KBM-7 (cell line): ENCODE results near the gene PDZRN3.

Source experiments
- DNase-seq: peaks from one replicate; pipeline ENCODE4 v3.0.0-alpha.2; 2015
- in situ Hi-C: fragments of 300-500 bp; cut with MboI; formaldehyde crosslinking; loops from 2 replicates; pipeline ENCODE4 v1.14.3; 2020; ENCODE audit warnings: low sequenced_read_pairs, low pct_unique_long_range_greater_than_20kb, mixed read lengths

PDZRN3 gene

GRCh38 chr3:73413619-73414018 lies 211.1 kb downstream of the PDZRN3 start:
- in situ Hi-C loops: no loop called here
- DNase-seq: no peak

GRCh38 chr3:73411993-73412392 lies 212.7 kb downstream of the PDZRN3 start:
- DNase-seq: no peak
- in situ Hi-C loops: no loop called here

GRCh38 chr3:73411545-73411944 lies 213.2 kb downstream of the PDZRN3 start:
- in situ Hi-C loops: no loop called here

DNA sequence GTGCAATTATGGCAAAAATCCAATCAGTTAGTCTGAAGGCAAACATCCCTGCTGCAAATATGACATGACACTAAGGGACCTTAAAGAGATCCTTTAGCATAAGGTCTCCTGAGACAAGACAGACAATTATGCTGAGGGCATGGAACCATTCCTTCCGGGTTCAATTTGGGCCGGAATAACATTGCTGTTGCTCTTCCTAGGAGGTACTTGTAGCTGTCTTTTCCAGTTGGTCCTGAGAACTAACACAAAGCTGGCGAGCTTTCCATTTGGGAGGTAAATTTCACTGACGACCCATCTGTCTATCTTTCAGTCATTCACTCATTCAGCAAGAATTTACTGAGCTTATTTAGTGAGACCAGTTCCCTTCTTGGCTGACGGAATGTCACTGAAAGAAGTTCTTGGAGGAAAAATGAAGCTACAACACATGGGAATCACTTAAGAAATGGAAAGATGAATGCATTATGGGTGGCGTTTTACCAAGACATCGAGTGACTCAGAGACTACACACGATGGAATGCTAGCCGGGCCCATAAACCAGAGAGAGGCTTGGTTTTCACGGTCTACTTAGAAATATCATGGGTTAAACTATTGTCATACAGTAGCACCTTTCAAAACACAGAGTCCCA lies 215.5 kb downstream of the PDZRN3 start:
- DNase-seq: no peak

More at GRCh38 chr3:73411545-73411944, 213.2 kb downstream of the PDZRN3 start:
- DNase-seq: no peak

GRCh38 chr3:73408634-73409033 lies 216.1 kb downstream of the PDZRN3 start:
- in situ Hi-C loops: no loop called here
- no peak for DNase-seq

More for the DNA sequence above, 215.5 kb downstream of the PDZRN3 start:
- in situ Hi-C loops: no loop called here

- DNase-seq: no peak
- in situ Hi-C loops: no loop called here
These were observed 217.2 kb downstream of the PDZRN3 start for GRCh38 chr3:73407577-73407976.

GRCh38 chr3:73405853-73406252 lies 218.9 kb downstream of the PDZRN3 start:
- DNase-seq: no peak
- in situ Hi-C loops: no loop called here

GRCh38 chr3:73405000-73405399 lies 219.7 kb downstream of the PDZRN3 start:
- DNase-seq: no peak
- in situ Hi-C loops: no loop called here

DNA sequence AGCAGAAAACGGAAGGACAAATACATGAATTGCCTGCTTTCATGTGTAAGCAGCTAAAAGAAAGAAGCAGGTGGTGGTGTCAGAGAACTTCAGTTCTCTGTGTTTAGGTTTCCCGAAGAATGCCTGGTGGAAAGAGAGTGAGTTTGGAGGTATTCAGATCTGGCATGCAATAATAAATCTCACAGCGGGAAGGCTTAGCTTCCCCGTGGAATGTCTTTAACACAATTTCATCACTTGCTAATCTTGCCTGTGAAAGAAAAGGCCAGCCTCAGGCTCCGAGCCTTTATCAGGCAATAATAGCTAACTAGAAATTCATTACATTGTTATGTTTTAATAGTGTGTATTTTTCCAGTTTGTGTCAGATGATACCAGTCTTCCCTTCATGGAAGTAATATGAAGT lies 220.3 kb downstream of the PDZRN3 start:
- in situ Hi-C loops: no loop called here
- no peak for DNase-seq

- in situ Hi-C loops: no loop called here
- no peak for DNase-seq
These were observed 221.3 kb downstream of the PDZRN3 start for GRCh38 chr3:73403444-73403843.

DNA sequence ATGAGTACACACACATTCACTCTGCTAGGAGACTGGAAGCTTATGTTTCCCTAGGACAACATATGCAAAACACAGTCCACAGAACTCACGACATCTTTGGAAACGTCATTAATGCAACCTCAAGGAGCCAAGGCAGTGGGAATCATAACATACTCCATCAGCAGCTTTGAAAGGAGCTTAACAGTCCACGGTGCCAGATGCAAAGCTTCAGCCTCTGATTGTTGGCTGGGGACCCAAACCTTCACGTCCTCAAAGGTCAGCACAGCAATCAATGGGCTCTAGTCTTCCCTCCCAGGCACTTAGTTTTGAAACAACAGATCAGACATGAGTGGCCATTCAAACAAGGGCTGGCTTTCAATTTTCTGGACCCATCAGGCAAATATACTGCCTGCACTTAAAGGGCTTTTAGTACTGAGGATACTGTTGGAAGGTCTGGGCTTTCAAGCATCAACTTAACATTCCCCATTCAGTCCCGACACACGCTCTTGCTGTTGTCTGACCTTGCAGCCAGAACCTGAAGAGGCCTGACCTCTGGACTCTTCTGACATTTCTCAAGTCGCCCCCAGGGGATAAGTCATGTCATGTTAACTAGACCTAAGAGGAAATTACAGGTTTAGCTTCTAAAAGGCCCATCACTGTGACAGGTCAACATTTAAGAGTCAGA lies 223.0 kb downstream of the PDZRN3 start:
- DNase-seq: no peak
- in situ Hi-C loops: no loop called here

DNA sequence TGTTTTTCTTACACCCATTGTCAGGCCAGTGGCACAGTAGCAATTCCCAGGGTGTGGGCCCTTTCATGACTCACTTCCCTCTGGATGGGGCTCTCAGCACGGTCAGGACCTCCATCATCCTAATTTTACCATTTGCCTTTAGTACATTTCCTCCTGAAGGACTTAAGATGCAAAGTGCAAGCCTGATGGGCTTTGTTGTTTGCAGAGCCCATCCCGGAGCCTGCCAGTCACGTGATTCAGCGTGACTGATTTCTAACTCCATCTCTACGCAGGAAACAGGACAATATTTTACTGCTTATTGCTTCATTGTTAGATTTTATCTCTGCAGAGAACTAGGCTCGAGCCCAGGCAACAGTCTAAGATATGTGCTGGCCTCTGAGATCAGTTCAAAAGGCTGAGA lies 223.7 kb downstream of the PDZRN3 start:
- in situ Hi-C loops: no loop called here
- DNase-seq: no peak

- no peak for DNase-seq
- in situ Hi-C loops: no loop called here
These were observed 225.0 kb downstream of the PDZRN3 start for GRCh38 chr3:73399666-73400253.

DNA sequence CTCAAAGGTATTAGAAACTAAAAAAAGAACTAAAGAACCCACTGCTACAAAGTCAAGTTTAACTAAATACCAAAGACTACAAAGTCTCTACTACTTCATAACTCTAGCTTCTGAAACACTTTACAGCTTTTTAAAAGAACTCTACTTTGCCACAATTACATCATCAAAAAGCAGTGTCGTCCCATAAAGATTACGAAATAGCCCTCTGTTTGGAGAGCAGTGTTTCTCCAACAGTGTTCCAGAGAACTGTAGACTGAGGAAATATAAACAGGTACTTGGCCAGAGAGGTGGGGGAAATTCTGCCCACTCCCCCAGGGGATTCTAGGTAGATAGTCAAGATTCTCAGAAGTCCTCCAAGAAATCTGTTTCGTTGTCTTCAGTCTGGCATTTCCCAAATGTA lies 225.6 kb downstream of the PDZRN3 start:
- in situ Hi-C loops: no loop called here
- DNase-seq: no peak

- in situ Hi-C loops: no loop called here
- no peak for DNase-seq
These were observed 226.7 kb downstream of the PDZRN3 start for GRCh38 chr3:73398084-73398483.

- DNase-seq: no peak
- in situ Hi-C loops: no loop called here
These were observed 230.5 kb downstream of the PDZRN3 start for GRCh38 chr3:73394240-73394639.

GRCh38 chr3:73393005-73393404 lies 231.7 kb downstream of the PDZRN3 start:
- in situ Hi-C loops: no loop called here

DNA sequence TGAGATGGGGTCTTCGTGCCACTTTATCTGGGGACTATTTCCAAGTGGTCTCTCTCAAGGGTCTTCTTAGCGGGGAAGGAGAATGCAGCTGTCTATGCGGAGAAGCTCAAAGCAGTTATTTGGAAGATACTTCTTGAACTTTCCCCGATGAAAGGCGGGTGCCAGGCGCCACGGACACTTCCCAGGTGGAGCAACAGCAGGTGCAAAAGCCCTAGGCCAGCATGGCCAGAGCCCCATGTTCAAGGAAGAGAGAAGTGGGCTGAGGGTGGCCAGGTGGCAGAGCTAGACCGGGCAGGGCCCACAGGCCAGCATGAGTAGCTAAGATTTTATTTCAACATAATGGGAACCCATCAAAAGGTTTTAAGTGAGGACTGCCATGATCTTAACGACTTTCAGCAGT lies 232.8 kb downstream of the PDZRN3 start:
- no peak for DNase-seq
- in situ Hi-C loops: no loop called here

More at GRCh38 chr3:73393005-73393404, 231.7 kb downstream of the PDZRN3 start:
- no peak for DNase-seq

- DNase-seq: no peak
- in situ Hi-C loops: no loop called here
These were observed 234.8 kb downstream of the PDZRN3 start for GRCh38 chr3:73389928-73390327.

DNA sequence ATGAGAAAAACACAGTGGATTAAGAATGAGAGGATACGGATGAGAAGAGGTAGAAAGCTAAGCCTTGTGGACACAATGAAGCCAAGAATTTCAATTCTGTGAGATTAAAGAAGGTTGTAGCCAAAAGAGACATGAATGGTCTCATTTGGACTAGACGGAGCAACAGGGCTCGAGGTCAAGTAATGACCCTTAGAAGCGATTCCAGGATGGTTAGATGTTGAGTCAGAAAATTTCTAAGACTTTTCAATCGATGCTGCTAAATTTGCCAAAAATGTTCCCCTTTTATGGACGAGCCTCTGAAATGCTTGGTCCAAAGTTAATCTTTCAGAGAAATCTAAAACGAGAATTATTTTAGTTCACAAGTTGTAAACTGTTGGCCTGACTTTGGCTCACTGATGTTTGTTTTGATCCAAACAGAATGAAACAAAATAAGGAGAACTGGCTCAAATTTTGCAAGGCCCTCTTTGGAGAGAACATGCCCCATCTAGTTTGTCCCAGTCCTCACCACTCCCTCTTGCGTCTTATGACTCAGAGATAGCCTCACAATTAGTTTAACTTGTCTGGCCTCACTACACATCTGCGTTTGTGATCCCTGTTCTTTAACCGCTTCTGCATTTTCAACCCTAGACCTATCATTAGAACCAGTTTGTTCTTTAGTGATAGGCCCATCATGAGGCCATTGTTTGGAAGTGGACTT lies 235.5 kb downstream of the PDZRN3 start:
- in situ Hi-C loops: no loop called here
- DNase-seq: no peak
